Smooth muscle cell (in vitro differentiated cells): ENCODE measurements around the gene NUDT3. TPM values are rescaled to one million over a fixed set of nuclear protein-coding genes. Genes with fewer than 3 reads are reported as not detected.
A peak's percentile ranks its signal among the peaks of the same experiment; 100 is the strongest.

ENCODE experiments used
- DNase-seq: peaks from one replicate; lab custom pipeline; 2025; ENCODE audit not compliant: unreplicated experiment; lab: John Stamatoyannopoulos, UW
- H2AFZ ChIP-seq: fragments of 200-600 bp; sonication (generic); 2 replicates; pipeline ENCODE4 v1.6.0; 2016; ENCODE audit warnings: antibody characterized with exemption, low read depth, mild to moderate bottlenecking
- H3F3A ChIP-seq: fragments of 200-600 bp; sonication (generic); 2 replicates; pipeline ENCODE4 v1.6.0; 2017; ENCODE audit warnings: antibody characterized with exemption, low read depth
- H3K27ac ChIP-seq: fragments of 200-600 bp; sonication (generic); 2 replicates; pipeline ENCODE4 v1.5.1; 2016; ENCODE audit warnings: low read depth, mild to moderate bottlenecking
- H3K27me3 ChIP-seq: fragments of 200-600 bp; sonication (generic); 2 replicates; pipeline ENCODE4 v1.6.1; 2016; ENCODE audit warnings: low read depth, mild to moderate bottlenecking
- H3K36me3 ChIP-seq: fragments of 200-600 bp; sonication (generic); 2 replicates; pipeline ENCODE4 v1.5.1; 2016; ENCODE audit warnings: low read depth
- H3K4me1 ChIP-seq: fragments of 200-600 bp; sonication (generic); 2 replicates; pipeline ENCODE4 v1.5.1; 2016; ENCODE audit warnings: low read depth
- H3K4me2 ChIP-seq: fragments of 200-600 bp; sonication (generic); 2 replicates; pipeline ENCODE4 v1.6.0; 2016; ENCODE audit warnings: mild to moderate bottlenecking
- H3K4me3 ChIP-seq: fragments of 200-600 bp; sonication (generic); 2 replicates; pipeline ENCODE4 v1.5.1; 2016; ENCODE audit warnings: mild to moderate bottlenecking
- H3K79me2 ChIP-seq: fragments of 200-600 bp; sonication (generic); 2 replicates; pipeline ENCODE4 v1.6.0; 2016; ENCODE audit warnings: low read depth, mild to moderate bottlenecking
- H3K9ac ChIP-seq: fragments of 200-600 bp; sonication (generic); 2 replicates; pipeline ENCODE4 v1.6.0; 2016; ENCODE audit warnings: low read depth
- H3K9me3 ChIP-seq: fragments of 200-600 bp; sonication (generic); replicated peaks from 2 replicates; pipeline ENCODE4 v1.5.1; 2016; ENCODE audit warnings: low read depth
- H4K20me1 ChIP-seq: fragments of 200-600 bp; sonication (generic); 2 replicates; pipeline ENCODE4 v1.6.0; 2016; ENCODE audit warnings: low read depth
- CTCF ChIP-seq: fragments of 200-600 bp; sonication (generic); IDR thresholded peaks from 2 replicates; pipeline ENCODE4 v1.5.1; 2017; ENCODE audit warnings: borderline replicate concordance, mild to moderate bottlenecking, antibody characterized with exemption; ENCODE audit not compliant: insufficient read depth, poor library complexity, severe bottlenecking
- WGBS: methylation state at CpG from one replicate; pipeline ENCODE4 v1.1.7; 2016; ENCODE audit warnings: low lambda C conversion rate; 5-methylcytosine and 5-hydroxymethylcytosine counted together
- polyA plus RNA-seq: library from polyadenylated mRNA; unstranded; fragments of >200 nt; fragmentation: Nextera tagmentation; extraction: Ambion mirVana; gene quantifications from 2 replicates; pipeline ENCODE4 v1.2.1, GENCODE V29; 2016
- total RNA-seq: library from RNA; depleted of rRNA; stranded (reverse); fragments of >200 nt; gene quantifications from 2 replicates; pipeline ENCODE4 v1.2.3, GENCODE V29; 2014

Gene NUDT3
- total and polyA plus RNA-seq, 2 experiments from 2014 or later = 7.5 to 12.9 TPM

DNA sequence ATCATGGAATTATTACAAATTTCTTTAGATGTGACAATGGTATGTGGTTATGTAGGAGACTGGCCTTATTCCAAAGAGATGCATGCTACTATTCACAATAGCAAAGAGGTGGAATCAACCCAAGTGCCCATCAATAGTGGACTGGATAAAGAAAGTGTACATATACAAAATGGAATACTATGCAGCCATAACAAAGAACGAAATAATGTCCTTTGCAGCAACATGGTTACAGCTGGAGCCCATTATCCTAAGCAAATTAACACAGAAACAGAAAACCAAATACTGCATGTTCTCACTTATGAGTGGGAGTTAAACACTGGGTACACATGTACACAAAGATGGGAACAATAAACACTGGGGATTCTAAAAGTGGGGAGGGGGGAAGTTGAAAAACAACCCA is 69.7 kb downstream of the NUDT3 start:
- 100% methylated on average over 1 of the region's 1 CpG for WGBS

GRCh38 chr6:34321821-34322220 is 70.6 kb downstream of the NUDT3 start:
- no peak overlapping the region for H3K9ac ChIP-seq
- TF ChIP-seq CTCF = no peak
- no peak for DNase-seq
- peaks cover 14% of the 10 kb centered on the region for H3F3A ChIP-seq
- no peak overlapping the region for H2AFZ ChIP-seq
- H3K4me1 ChIP-seq = peaks cover 14% of the 10 kb centered on the region
- H3K9me3 ChIP-seq = no peaks in the 10 kb centered on the region
- H3K4me2 ChIP-seq = no peak overlapping the region
- no peak overlapping the region for H3K27ac ChIP-seq
- peaks cover 9% of the 10 kb centered on the region for H3K79me2 ChIP-seq
- WGBS = 95% methylated on average over 5 of the region's 5 CpGs
- no peaks in the 10 kb centered on the region for H3K27me3 ChIP-seq
- H4K20me1 ChIP-seq = peaks cover 13% of the 10 kb centered on the region
- H3K4me3 ChIP-seq = no peak overlapping the region
- H3K36me3 ChIP-seq = peaks cover 5% of the 10 kb centered on the region

More for the DNA sequence above, 69.7 kb downstream of the NUDT3 start:
- no peak overlapping the region for H3K4me3 ChIP-seq
- H3F3A ChIP-seq = peaks cover 14% of the 10 kb centered on the region
- no peak overlapping the region for H3K4me2 ChIP-seq
- no peaks in the 10 kb centered on the region for H3K27me3 ChIP-seq
- H2AFZ ChIP-seq = no peak overlapping the region
- peaks cover 5% of the 10 kb centered on the region for H3K36me3 ChIP-seq
- peaks cover 10% of the 10 kb centered on the region for H4K20me1 ChIP-seq
- TF ChIP-seq CTCF = no peak
- no peak overlapping the region for H3K9ac ChIP-seq
- peaks cover 9% of the 10 kb centered on the region for H3K79me2 ChIP-seq
- H3K4me1 ChIP-seq = peaks cover 6% of the 10 kb centered on the region
- H3K9me3 ChIP-seq = no peaks in the 10 kb centered on the region
- no peak for DNase-seq
- H3K27ac ChIP-seq = no peak overlapping the region

DNA sequence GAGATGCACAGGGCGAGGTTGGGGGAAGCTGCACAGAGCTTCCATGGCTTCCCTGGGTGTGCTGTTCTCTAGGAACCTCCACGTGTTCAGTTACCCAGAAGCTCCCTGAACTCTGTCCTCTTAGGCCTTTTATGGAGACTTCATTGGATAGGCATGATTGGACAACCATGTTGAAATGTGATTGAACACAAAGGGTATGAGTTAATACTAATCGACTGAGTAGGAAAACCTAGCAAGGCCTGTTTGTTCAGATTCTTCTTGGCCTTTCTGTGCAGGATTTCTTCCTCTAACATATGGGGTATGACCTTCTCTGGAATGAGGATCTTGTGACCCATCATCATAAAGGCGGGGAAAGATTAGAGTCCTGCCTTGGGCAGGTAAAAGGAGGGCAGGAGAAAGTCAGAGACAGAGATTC is 73.0 kb downstream of the NUDT3 start:
- no peak for TF ChIP-seq CTCF
- Histone ChIP-seq H3K9ac (no peak overlapping the region), H3K27me3 (no peaks in the 10 kb centered on the region), H3K27ac (peak overlapping the region; percentile 58), H3K9me3 (no peaks in the 10 kb centered on the region), H3K36me3 (peaks cover 5% of the 10 kb centered on the region), H4K20me1 (peaks cover 36% of the 10 kb centered on the region), H3K4me2 (no peak overlapping the region), H3K4me3 (no peak overlapping the region), H3K79me2 (peaks cover 23% of the 10 kb centered on the region), H2AFZ (no peak overlapping the region), H3F3A (peaks cover 14% of the 10 kb centered on the region), H3K4me1 (peaks cover 14% of the 10 kb centered on the region)
- DNase-seq = no peak
- WGBS = 82% methylated on average over 4 of the region's 4 CpGs
